ENCODE results near the gene HTRA3.

GRCh38 chr4:8293131-8293975 is 23.8 kb downstream of the HTRA3 start:
- TF ChIP-seq CTCF (IDR thresholded peaks at IDR 0.05) (no peak), POLR2A (IDR thresholded peaks at IDR 0.05) (no peak), POLR2AphosphoS5 (IDR thresholded peaks at IDR 0.05) (no peak)
